Subcutaneous adipose tissue (tissue), 4 donors: ENCODE measurements around the gene VCAN. TPM values are rescaled to one million over a fixed set of nuclear protein-coding genes. Genes with fewer than 3 reads are reported as not detected.

Source experiments
- CTCF ChIP-seq: fragments of 450-650 bp; IDR thresholded peaks from one replicate; pipeline ENCODE4 v1.5.1; 2016; ENCODE audit warnings: low read depth, mild to moderate bottlenecking, control low read depth, antibody characterized with exemption, moderate library complexity
- total RNA-seq, 4 donors: library from RNA; depleted of rRNA; stranded (reverse); fragments of >200 nt; gene quantifications; one replicate each; pipeline ENCODE4 v1.1.0, GENCODE V29; 2016

Gene VCAN
- total RNA-seq, 4 donors from 2014 or later: 101 to 308 (median 252) TPM

DNA sequence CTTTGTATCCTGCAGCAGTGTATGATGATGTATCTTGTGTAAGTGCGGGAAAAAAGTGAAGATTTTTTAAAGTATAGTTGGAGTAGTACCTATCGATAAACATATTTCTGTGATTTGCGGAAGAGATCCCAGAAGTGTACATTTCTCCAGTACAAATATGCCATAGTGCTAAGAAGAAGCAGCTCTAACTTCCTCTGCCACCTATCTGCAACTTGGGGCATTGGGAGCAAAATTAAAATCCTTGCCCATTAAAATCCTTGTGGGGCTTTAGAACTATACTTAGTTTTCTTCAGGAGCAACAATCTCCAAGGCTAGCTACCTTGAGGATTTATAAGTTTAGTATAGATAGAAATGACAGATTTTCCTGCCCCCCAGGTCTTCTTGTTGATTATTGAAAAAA, 123.7 kb downstream of the VCAN start:
- no peak for TF ChIP-seq CTCF

DNA sequence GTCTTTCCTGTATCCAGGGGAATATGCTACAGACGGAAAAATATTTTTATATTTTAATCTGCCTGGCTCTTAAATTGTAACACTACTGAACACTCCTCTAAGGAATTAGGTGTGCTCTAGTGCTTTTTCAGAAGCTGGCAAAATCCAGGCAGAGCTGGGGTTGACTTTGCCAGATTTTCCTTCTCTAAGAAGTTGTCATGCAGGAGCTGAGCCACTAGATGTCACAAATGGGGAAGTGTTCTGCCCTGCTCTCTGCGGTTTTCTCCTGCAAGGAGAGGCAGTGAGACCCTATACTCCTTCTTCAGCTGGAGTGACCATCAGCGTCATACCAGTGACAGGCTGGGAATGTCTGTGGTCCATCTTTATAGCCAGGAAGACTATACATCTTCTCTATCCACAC, 136.6 kb downstream of the VCAN start:
- no peak for TF ChIP-seq CTCF

- TF ChIP-seq CTCF: no peak
Observed at GRCh38 chr5:83614841-83615240, 143.3 kb downstream of the VCAN start.

DNA sequence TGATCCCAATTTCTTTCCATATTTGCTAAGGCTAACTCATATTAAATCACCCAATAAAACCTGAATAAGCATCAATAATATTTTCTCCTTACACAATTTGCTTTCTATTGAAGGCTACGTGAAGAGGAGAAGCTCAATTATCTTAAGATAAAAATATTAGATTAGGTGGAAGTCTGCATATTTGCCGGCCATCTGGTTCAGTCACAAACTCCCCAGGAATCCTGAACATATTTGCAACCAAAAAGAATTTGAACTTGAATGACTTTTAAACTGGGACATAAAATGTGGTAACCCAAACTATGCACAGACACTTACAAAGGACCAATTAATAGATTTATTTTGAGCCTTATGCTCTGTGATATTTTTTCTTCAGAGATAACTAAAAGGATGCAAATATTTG, 156.8 kb downstream of the VCAN start:
- TF ChIP-seq CTCF: no peak

Other genes with a start within 250 kb of the VCAN start
- not detected for gene HAPLN1, start 249.1 kb downstream of the VCAN start, total RNA-seq